K562 (cell line): ENCODE data around the gene NR1H2. TPM values are rescaled to one million over a fixed set of nuclear protein-coding genes. Genes with fewer than 3 reads are reported as not detected.
A peak's percentile ranks its signal among the peaks of the same experiment; 100 is the strongest.

Experiments
- BHLHE40 ChIP-seq: IDR thresholded peaks from 2 replicates; pipeline ENCODE4 v1.6.1; 2011; ENCODE audit warnings: low read length, improper control_type of control experiment
- CXXC5 ChIP-seq: fragments of 250-450 bp; sonication (Bioruptor Pico); IDR thresholded peaks from 2 replicates; pipeline ENCODE4 v1.8.0; 2022; ENCODE audit warnings: inconsistent platforms, mild to moderate bottlenecking, moderate library complexity
- ESRRA ChIP-seq: fragments of 450-650 bp; IDR thresholded peaks from 2 replicates; pipeline ENCODE4 v1.6.1; 2014; ENCODE audit warnings: low read depth, mild to moderate bottlenecking, moderate library complexity, borderline replicate concordance
- HDAC1 ChIP-seq, 2 experiments: fragments of 450-650 bp; IDR thresholded peaks; 2 replicates each; pipeline ENCODE4 v1.6.1; 2016 to 2017; ENCODE audit warnings: inconsistent platforms in 1 of 2, mild to moderate bottlenecking in 1 of 2, moderate library complexity in 1 of 2
- JUND ChIP-seq, 2 experiments: IDR thresholded peaks; 2 replicates in 1 of 2; 3 replicates in 1 of 2; pipeline ENCODE4 v1.6.1; 2011; ENCODE audit warnings: borderline replicate concordance in 2 of 2, low read depth in 2 of 2, low read length in 2 of 2, improper control_type of control experiment in 1 of 2, missing biosample characterization in 1 of 2, missing genetic modification characterization in 1 of 2, missing genetic modification reagents in 1 of 2
- MAFG ChIP-seq: fragments of 450-650 bp; conservative IDR thresholded peaks from 2 replicates; pipeline ENCODE4 v1.6.1; 2016; ENCODE audit warnings: missing genetic modification characterization, missing compliant biosample characterization
- MAZ ChIP-seq, 2 experiments: fragments of 450-650 bp in 1 of 2; sonication (generic) in 1 of 2; formaldehyde crosslinking; IDR thresholded peaks in 1 of 2; conservative IDR thresholded peaks in 1 of 2; 2 replicates each; pipeline versions ENCODE4 v1.4.0 to v1.5.0; 2020; ENCODE audit warnings: mild to moderate bottlenecking in 1 of 2, missing genetic modification reagents in 1 of 2
- MNT ChIP-seq, 2 experiments: fragments of 450-650 bp; conservative IDR thresholded peaks; 2 replicates each; pipeline ENCODE4 v1.6.1; 2017; ENCODE audit warnings: mild to moderate bottlenecking in 2 of 2, moderate library complexity in 2 of 2
- NONO ChIP-seq, 2 experiments: fragments of 200-400 bp in 1 of 2; fragments of 450-650 bp in 1 of 2; formaldehyde crosslinking in 1 of 2; IDR thresholded peaks; 2 replicates each; pipeline ENCODE4 v1.6.1; 2017; ENCODE audit warnings: low read depth in 2 of 2, mild to moderate bottlenecking in 2 of 2, moderate library complexity in 2 of 2, low read length in 1 of 2
- RUNX1 ChIP-seq: sonication (generic); IDR thresholded peaks from 2 replicates; pipeline ENCODE4 v1.6.1; 2016; ENCODE audit warnings: antibody characterized with exemption, low read depth
- SAFB ChIP-seq: fragments of 200-400 bp; formaldehyde crosslinking; IDR thresholded peaks from 2 replicates; pipeline ENCODE4 v1.6.1; 2017; ENCODE audit warnings: low read depth, low read length, borderline replicate concordance
- SIX5 ChIP-seq, 2 experiments: IDR thresholded peaks; 2 replicates each; pipeline ENCODE4 v1.6.1; 2011; ENCODE audit warnings: low read length in 2 of 2, borderline replicate concordance in 1 of 2, low read depth in 1 of 2, mild to moderate bottlenecking in 1 of 2, moderate library complexity in 1 of 2; ENCODE audit not compliant: insufficient read depth in 1 of 2
- SMARCA4 ChIP-seq: fragments of 450-650 bp; IDR thresholded peaks from 2 replicates; pipeline ENCODE4 v1.6.1; 2016
- TEAD4 ChIP-seq, 2 experiments: sonication (generic) in 1 of 2; formaldehyde crosslinking in 1 of 2; IDR thresholded peaks; 2 replicates each; pipeline versions ENCODE4 v1.6.1 to v1.8.0; 2012 to 2022; ENCODE audit warnings: borderline replicate concordance in 1 of 2, inconsistent platforms in 1 of 2, low read length in 1 of 2, mild to moderate bottlenecking in 1 of 2, missing genetic modification reagents in 1 of 2
- VEZF1 ChIP-seq: fragments of 200-800 bp; sonication (Bioruptor generic); IDR thresholded peaks from 2 replicates; pipeline ENCODE4 v1.6.1; 2017; ENCODE audit warnings: missing genetic modification characterization, missing compliant biosample characterization
- ZBTB7A ChIP-seq: IDR thresholded peaks from 2 replicates; pipeline ENCODE4 v1.6.1; 2011; ENCODE audit warnings: low read depth, mild to moderate bottlenecking, low read length, moderate library complexity, borderline replicate concordance; ENCODE audit not compliant: control insufficient read depth
- ZNF174 ChIP-seq: fragments of 250-450 bp; sonication (Bioruptor Pico); IDR thresholded peaks from 2 replicates; pipeline ENCODE4 v1.4.0; 2020; ENCODE audit warnings: mild to moderate bottlenecking
- ZNF644 ChIP-seq: fragments of 200-800 bp; sonication (Bioruptor generic); IDR thresholded peaks from 2 replicates; pipeline ENCODE4 v1.6.1; 2016; ENCODE audit warnings: low read depth, missing genetic modification characterization, missing compliant biosample characterization
- ZNF766 ChIP-seq: fragments of 200-800 bp; sonication (Bioruptor generic); conservative IDR thresholded peaks from 2 replicates; pipeline ENCODE4 v1.6.1; 2016; ENCODE audit warnings: missing genetic modification characterization, missing compliant biosample characterization
- polyA plus RNA-seq, 8 experiments: library from polyadenylated mRNA; depleted of rRNA in 4 of 8; stranded (reverse) in 5 of 8; unstranded in 3 of 8; fragments of >200 nt; fragmentation: Nextera tagmentation in 2 of 8; fragmentation: Illumina TruSeq in 1 of 8; extraction: Ambion mirVana in 2 of 8; extraction: Trizol in 1 of 8; gene quantifications; 2 replicates each; pipeline versions ENCODE4 v1.2.1 to v1.2.3, GENCODE V29; 2011 to 2014; ENCODE audit warnings: inconsistent platforms in 1 of 8, missing spikeins in 1 of 8
- total RNA-seq, 7 experiments: library from RNA; depleted of rRNA in 6 of 7; stranded (reverse); fragments of >200 nt in 6 of 7; fragmentation: Illumina TruSeq in 2 of 7; extraction: Trizol in 2 of 7; gene quantifications; 2 replicates each; pipeline versions ENCODE4 v1.2.1 to v1.2.3, GENCODE V29; 2011 to 2021; ENCODE audit warnings: low replicate concordance in 1 of 7
- TF ChIP-seq, protein P1 (sequence below): fragments of 250-450 bp; sonication (Bioruptor Pico); IDR thresholded peaks from 2 replicates; pipeline ENCODE4 v1.5.0; 2021
- TF ChIP-seq, protein P2 (sequence below): fragments of 450-650 bp; IDR thresholded peaks from 2 replicates; pipeline ENCODE4 v1.6.1; 2016; ENCODE audit warnings: low read depth, mild to moderate bottlenecking, moderate library complexity

The NR1H2 gene
- total and polyA plus RNA-seq, 9 of the 15 experiments (the other 6 are each of a cell fraction or from before 2014, with no cell fraction given): 0.11 to 73.8 (median 24.0) TPM

DNA sequence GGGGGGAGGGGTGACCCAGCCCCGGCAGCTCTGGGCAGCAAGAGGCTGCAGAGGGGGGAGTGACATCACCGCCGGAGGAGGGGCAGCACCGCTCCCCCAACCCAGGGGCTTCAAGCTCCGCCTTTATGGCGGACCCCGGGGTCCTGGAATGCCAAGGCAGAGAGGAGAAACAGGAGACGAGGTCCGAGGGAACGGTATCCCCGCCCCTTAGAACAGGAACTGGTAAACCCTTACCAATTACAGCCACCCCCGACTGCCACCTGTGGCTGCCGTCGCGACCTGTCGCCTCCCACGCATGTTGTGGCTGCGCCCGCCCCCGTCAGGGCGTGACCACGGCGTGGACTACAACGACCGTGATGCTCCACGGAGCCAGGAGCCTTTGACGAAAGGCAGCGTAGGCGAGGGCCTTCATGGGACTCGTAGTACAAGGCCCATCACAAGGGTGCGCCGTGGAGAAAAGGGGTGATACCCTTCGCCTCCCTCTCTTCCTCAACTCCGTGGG is 43.0 kb upstream of the NR1H2 start (continued):
- TF ChIP-seq JUND (IDR thresholded peaks at IDR 0.05; ENCODE audit: borderline replicate concordance, low read depth, low read length): peak; percentile 26; the same call in 1 of the 2 replicates
- no peak for TF ChIP-seq JUND (tag; IDR thresholded peaks at IDR 0.05; ENCODE audit: borderline replicate concordance, low read depth, low read length)
- TF ChIP-seq ZBTB7A: peak; percentile 72; the same call in 1 of the 2 replicates
- TF ChIP-seq ZNF766 (CRISPR knock-in tag): peak; percentile 84
- peak; percentile 49 to 79; a peak in 2 of 4 replicates for TF ChIP-seq MNT (conservative IDR thresholded peaks at IDR 0.05)
- TF ChIP-seq TEAD4 (IDR thresholded peaks at IDR 0.05; ENCODE audit: low read length): peak; percentile 25; the same call in 1 of the 2 replicates
- no peak for TF ChIP-seq TEAD4 (CRISPR knock-in tag; IDR thresholded peaks at IDR 0.05; ENCODE audit: borderline replicate concordance)
- TF ChIP-seq, protein P1, sequence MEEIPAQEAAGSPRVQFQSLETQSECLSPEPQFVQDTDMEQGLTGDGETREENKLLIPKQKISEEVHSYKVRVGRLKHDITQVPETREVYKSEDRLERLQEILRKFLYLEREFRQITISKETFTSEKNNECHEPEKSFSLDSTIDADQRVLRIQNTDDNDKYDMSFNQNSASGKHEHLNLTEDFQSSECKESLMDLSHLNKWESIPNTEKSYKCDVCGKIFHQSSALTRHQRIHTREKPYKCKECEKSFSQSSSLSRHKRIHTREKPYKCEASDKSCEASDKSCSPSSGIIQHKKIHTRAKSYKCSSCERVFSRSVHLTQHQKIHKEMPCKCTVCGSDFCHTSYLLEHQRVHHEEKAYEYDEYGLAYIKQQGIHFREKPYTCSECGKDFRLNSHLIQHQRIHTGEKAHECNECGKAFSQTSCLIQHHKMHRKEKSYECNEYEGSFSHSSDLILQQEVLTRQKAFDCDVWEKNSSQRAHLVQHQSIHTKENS (CRISPR knock-in tag): 0 out of 2 replicates have a peak, but pooled peaks have one; percentile 77
- TF ChIP-seq SAFB: peak; percentile 20; the same call in 1 of the 2 replicates
- TF ChIP-seq, protein P2, sequence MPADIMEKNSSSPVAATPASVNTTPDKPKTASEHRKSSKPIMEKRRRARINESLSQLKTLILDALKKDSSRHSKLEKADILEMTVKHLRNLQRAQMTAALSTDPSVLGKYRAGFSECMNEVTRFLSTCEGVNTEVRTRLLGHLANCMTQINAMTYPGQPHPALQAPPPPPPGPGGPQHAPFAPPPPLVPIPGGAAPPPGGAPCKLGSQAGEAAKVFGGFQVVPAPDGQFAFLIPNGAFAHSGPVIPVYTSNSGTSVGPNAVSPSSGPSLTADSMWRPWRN: peak; percentile 52; the same call in 1 of the 2 replicates
- peak; percentile 94 to 98 for TF ChIP-seq SIX5 (IDR thresholded peaks at IDR 0.05; ENCODE audit: borderline replicate concordance in 1 of 2, insufficient read depth in 1 of 2, low read depth in 1 of 2, low read length in 2 of 2)
- TF ChIP-seq MAFG: no peak
- 0 out of 4 replicates have a peak, but pooled peaks of 1 of the 2 experiments have one; percentile 39 for TF ChIP-seq HDAC1 (IDR thresholded peaks at IDR 0.05)
- 0 out of 2 replicates have a peak, but pooled peaks have one; percentile 26 for TF ChIP-seq SMARCA4
- peak; percentile 72 for TF ChIP-seq VEZF1 (CRISPR knock-in tag)
- TF ChIP-seq ESRRA: peak; percentile 78; the same call in 1 of the 2 replicates
- no peak for TF ChIP-seq ZNF174
- peak; percentile 58; the same call in 1 of the 2 replicates for TF ChIP-seq BHLHE40
- TF ChIP-seq CXXC5: peak; percentile 55
- peak; percentile 86 for TF ChIP-seq ZNF644 (tag)
- peak; percentile 58; the same call in 1 of the 2 replicates for TF ChIP-seq RUNX1
- TF ChIP-seq MAZ (CRISPR knock-in tag; conservative IDR thresholded peaks at IDR 0.05 in 1 of 2, IDR thresholded peaks at IDR 0.05 in 1 of 2): peak in 1 of 2 experiments; percentile 65; a peak in 3 of 4 replicates
- TF ChIP-seq NONO (IDR thresholded peaks at IDR 0.05; ENCODE audit: low read depth in 2 of 2, low read length in 1 of 2): no peak
